Stimulated activated CD4-positive, alpha-beta T cell treated with anti-CD3 and anti-CD28 coated beads, Interleukin-1b, Interleukin-23, amount 100 ng/mL, for 24 hours (primary cell): Measurements from ENCODE around the gene MYL11.

Experiments used
- DNase-seq, 4 experiments: peaks; one replicate each; pipeline ENCODE4 v3.0.0-alpha.2; 2020; ENCODE audit warnings: low read depth in 4 of 4, low spot score in 1 of 4

The MYL11 gene

DNA sequence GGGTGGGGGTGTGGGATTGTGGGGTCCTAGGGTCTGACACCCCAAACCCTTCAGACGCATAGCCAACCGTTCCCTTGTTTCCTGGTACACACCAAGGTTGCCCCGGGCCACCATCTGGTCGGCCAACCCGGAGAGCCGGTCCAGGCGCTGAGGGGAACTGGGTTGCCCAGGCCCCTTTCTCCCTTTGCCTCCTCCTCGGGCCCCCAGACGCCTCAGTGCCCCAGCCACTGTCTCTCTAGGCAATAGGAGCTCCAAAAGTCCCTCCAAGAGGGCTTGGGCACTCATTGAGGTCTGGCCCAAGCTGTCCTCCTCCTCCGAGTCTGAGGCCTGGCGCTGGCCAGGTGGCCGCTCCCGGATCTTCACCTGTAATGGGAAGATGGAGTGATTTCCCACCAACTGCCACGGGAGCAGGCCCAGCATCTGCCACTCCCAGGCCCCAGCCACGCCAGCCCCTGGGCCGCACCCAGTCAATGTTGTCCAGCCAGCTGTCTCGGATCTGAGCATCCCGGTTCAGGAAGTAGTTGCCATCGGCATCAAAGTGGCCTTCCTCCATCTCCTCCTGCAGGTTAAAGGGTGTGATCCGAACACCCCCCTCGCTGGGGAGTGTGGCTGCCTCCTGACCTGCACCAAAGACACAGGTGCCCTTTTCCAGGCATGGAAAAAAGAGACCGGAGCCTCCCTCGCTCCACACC is 21.0 kb upstream of the MYL11 start:
- DNase-seq = no peak

DNA sequence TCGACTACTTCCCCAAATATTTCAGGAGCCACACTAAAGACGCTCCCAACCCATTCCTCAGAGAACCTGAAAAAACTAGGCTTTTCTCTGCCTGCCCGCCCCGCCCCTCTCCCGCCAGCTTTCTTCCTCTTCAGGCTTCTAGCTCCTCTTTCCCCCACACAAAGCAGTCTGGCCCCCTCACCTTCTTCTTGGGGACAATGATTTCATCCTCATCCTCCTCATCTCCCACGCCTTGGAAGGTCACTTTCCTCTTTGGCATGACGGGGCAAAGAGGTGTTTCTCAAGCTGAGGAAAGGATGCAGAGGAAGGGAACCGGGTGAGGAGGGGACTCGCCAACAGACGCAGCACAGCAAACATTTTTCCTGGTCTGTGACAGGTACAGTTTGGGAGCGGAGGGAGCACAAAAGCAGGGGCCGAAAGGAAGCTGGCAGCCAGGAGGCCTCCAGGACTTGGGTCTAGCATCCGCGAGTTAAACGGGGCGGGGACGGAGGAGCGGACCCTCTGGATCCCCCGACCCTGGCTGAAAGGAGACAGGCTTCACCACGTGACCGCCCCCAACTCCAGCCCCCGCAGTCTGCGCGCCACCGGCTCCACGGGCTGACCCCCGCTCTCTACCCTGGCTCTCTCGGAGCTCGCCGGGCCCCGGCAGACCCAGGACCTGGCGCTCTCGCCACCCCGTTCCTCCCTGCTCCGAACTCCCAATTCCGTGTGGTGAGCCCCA is 20.0 kb upstream of the MYL11 start:
- DNase-seq = no peak

DNA sequence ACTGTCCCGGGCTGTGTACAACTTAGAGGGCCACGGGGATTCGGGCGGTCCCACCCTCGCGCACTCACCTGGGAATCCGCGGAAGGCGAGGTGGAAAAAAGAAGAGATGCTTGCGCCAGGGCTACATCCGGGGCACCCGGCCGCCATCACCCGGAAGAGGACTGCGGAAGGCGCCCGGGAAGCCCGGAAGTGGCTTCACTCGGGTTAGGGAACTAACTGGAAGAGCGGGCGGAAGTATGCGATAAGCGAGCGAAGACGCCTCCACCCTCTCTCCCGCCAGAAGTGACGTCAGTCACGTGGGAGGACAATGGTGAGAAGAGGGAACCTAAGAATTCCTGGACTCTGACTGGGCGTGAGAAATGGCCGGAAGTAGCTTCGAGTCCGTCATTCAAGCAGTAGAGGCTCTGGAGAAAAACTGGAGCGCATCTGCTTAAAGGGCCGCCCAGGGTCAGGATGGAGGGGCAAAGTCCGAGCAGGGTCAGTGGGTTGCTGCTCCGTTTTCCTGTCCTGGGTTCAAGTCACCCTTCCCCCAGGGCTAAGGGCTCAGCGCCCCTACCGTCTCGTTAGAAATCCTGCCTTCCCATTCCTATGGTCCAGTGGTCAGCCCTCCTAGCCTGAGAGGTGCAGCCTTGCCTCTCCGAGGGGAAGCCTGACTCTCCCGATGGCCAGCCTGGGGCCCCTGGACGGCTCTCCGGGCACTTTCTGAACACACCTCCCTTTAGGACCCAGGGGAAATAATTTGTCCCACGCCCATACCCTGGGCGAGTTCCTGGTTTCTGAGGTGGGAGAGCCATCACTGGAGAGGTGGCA is 19.3 kb upstream of the MYL11 start, which contains the start of gene CD2BP2:
Gene CD2BP2 (minus strand): TSS at position 165 of the 810 bp plus-strand sequence. CDS start 627 bp downstream, outside the sequence.
- DNase-seq = peak; percentile 76 to 89 (median 81)

- DNase-seq = no peak
These were observed 18.7 kb upstream of the MYL11 start for GRCh38 chr16:30355954-30356308.

- DNase-seq = no peak
These were observed 18.1 kb upstream of the MYL11 start for GRCh38 chr16:30356401-30357084.

DNA sequence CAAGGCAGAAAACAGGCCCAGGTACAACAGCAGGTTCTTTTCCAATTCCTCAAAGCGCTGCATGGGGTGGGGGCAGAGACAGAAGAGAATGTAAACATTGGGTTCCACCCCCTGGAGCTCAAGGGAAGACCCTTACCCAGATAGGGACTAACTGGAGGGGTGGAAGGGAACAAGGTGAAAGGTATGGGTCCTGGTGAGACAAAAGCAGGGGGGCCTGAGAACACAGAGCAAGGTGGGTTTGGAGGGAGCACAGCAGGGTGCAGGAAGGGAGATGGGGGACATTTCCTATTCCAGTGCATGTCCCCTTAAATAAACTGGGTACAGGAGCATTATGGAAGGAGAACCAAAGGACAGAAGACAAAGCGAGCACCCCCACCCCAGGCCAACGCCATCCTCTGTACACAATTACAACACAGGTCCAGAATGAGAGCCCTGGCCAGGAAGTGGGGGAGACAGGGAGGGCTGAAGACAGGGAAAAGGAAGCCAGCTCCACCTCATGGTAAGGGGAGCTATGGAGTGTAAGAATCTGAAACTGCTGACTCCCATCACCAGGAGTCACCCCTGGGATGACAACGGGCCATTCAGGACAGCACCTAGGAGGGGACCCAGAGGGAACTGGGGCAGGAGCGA is 17.4 kb upstream of the MYL11 start:
- DNase-seq = no peak

GRCh38 chr16:30357715-30358576 is 16.7 kb upstream of the MYL11 start:
- no peak for DNase-seq

GRCh38 chr16:30358577-30358936 is 16.0 kb upstream of the MYL11 start:
- no peak for DNase-seq

DNA sequence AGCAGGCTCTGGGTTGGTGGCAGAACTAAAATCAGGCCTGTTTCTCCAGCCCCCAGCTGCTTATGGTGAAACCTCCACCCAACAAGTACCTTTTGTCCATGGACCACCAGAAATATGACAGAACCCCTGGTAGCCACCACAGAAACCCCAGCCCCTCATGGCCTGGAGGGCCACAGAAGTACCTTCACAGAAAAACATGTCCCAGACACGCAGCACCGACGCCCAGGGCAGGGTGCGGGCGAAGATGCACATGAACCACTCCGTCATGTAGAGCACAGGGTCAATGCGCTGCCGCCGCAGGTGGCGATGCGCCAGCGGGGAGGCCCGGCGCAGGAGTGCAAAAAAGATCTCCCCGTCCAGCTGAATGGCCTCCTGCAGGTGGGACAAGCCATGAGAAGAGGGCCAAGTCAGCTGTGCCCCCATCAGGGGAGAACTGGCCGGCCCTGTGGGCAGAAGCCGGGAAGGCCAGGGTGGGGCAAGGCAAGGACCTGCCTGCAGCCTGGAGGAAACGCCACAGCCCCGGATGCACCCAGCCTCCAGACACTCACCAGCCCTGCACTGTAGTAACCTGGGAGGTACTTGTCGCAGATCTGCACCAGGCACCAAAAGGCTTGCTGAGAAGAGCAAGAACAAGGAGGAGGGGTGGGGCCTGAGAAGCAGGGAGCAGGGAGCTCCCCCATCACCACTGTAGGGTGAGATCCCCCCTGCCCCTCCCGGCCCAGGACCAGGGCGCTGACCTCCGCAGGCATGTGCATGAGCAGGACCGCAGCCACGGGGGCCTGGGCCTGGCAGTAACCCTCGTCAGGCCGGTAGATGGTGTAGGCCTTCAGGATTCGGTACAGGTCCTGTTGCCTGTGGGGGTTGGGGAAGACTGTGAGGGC is 15.4 kb upstream of the MYL11 start:
- DNase-seq = no peak

GRCh38 chr16:30359871-30360170 is 14.8 kb upstream of the MYL11 start:
- DNase-seq = no peak

GRCh38 chr16:30361180-30361579 is 13.4 kb upstream of the MYL11 start:
- DNase-seq = no peak

DNA sequence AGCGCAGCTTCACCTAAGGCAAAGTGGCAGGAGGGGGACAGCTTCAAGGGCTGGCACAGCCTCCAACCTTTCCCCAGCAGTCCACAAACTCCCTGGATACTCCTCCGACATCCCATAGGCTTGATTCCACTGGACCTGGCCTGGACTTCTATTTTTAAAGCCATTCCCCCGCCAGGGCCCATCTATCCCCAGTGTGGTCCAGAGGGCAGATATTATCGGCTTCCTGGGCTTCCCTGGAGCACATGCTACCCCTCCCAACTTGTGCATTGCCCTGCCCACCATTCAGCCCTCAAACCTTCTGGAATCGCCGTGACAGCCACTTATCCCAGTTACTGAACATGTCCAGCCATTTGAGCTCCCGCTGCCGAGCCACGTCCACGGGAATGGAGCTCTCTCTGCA is 9.4 kb upstream of the MYL11 start:
- DNase-seq = no peak

DNA sequence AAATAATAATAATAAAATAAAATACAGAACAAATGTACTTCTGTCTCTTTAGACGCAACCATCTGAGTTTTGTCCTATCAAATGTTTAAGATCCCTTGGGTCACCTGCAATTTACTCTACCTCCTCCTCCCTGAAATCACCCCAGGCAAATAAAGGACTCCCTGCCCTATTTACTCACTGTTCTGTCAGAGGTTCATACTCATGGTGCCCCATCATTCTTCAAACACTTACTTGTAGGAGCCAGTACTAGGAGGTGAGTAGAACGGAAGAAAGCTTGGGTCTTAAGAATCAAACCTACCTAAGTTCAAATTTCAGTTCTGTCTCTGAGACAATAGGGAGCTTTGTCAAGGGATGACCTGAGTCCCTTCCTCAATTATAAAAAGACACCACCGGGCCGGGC is 8.1 kb upstream of the MYL11 start:
- no peak for DNase-seq

- DNase-seq = no peak
These were observed 7.1 kb upstream of the MYL11 start for GRCh38 chr16:30367349-30368009.

DNA sequence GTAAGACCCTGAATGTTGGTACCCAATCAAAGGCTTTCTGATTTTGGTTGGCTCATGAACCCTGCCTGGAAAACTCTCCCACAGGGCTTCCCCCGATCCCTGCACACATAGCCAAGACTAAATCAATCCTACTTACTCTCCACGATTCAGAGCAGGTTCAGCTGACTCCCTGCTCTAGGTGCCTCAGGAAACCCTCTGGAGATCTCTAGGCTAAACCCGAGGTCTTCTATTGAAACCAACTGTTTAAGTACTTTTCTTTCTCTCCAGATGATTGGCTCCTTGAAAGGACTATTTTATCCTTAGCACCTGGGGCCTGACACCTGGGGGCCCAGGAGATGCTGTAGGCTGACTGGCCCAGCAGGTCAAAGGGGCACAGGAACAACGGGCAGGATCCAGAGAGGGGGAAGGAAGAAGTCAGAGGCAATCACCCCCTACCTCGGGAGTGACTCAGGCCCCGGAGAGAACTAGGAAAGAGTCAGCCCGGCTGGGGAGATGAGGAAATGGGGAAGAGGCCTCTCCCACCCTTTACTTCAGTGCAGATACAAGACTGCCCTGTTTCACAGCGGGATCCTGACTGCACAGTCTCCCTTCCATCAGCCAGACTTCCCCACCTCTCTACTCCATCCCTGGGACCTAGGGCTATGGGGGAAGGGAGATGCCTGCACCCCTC is 6.3 kb upstream of the MYL11 start:
- no peak for DNase-seq

- DNase-seq = no peak
These were observed 5.9 kb upstream of the MYL11 start for GRCh38 chr16:30368792-30369090.

GRCh38 chr16:30369091-30369937 is 5.3 kb upstream of the MYL11 start:
- no peak for DNase-seq
